HL-60 (cell line): ENCODE results near the gene PDE6D.

Source experiments
- CTCF ChIP-seq: IDR thresholded peaks from one replicate; pipeline ENCODE4 v1.5.1; 2011; ENCODE audit warnings: low read length, control low read depth, inconsistent platforms; ENCODE audit not compliant: insufficient read depth
- GABPA ChIP-seq: IDR thresholded peaks from 2 replicates; pipeline ENCODE4 v1.6.1; 2012; ENCODE audit warnings: low read depth
- REST ChIP-seq: IDR thresholded peaks from 2 replicates; pipeline ENCODE4 v1.6.1; 2012; ENCODE audit warnings: low read depth; ENCODE audit not compliant: insufficient replicate concordance

GRCh38 chr2:231687961-231688360 lies 93.1 kb downstream of the PDE6D start:
- TF ChIP-seq REST (no peak), CTCF (no peak), GABPA (no peak)
